Measurements from ENCODE around the gene PRSS56.

GRCh38 chr2:232568161-232568560, 48.0 kb downstream of the PRSS56 start:
- TF ChIP-seq CREB1 (IDR thresholded peaks at IDR 0.05) (no peak), POLR2A (IDR thresholded peaks at IDR 0.05; ENCODE audit: control extremely low read depth in 1 of 2, low read depth in 2 of 2, low read length in 2 of 2) (no peak), CHD2 (IDR thresholded peaks at IDR 0.05; ENCODE audit: low read length) (no peak), MAX (IDR thresholded peaks at IDR 0.05) (no peak), MAFK (IDR thresholded peaks at IDR 0.05; ENCODE audit: low read depth, low read length) (no peak), SP1 (IDR thresholded peaks at IDR 0.05; ENCODE audit: low read depth, low read length) (no peak), FOSL1 (IDR thresholded peaks at IDR 0.05; ENCODE audit: insufficient read depth, low read depth, low read length) (no peak), CBX5 (IDR thresholded peaks at IDR 0.05; ENCODE audit: low read depth, low read length) (no peak), TAF1 (IDR thresholded peaks at IDR 0.05; ENCODE audit: low read depth, low read length) (no peak), EP300 (IDR thresholded peaks at IDR 0.05; ENCODE audit: borderline replicate concordance in 1 of 2, low read depth in 2 of 2, low read length in 2 of 2) (no peak), EGR1 (IDR thresholded peaks at IDR 0.05; ENCODE audit: borderline replicate concordance, low read depth, low read length) (no peak)

Data from H1 (cell line).